ENCODE measurements around the gene BCL6.

BCL6 gene

DNA sequence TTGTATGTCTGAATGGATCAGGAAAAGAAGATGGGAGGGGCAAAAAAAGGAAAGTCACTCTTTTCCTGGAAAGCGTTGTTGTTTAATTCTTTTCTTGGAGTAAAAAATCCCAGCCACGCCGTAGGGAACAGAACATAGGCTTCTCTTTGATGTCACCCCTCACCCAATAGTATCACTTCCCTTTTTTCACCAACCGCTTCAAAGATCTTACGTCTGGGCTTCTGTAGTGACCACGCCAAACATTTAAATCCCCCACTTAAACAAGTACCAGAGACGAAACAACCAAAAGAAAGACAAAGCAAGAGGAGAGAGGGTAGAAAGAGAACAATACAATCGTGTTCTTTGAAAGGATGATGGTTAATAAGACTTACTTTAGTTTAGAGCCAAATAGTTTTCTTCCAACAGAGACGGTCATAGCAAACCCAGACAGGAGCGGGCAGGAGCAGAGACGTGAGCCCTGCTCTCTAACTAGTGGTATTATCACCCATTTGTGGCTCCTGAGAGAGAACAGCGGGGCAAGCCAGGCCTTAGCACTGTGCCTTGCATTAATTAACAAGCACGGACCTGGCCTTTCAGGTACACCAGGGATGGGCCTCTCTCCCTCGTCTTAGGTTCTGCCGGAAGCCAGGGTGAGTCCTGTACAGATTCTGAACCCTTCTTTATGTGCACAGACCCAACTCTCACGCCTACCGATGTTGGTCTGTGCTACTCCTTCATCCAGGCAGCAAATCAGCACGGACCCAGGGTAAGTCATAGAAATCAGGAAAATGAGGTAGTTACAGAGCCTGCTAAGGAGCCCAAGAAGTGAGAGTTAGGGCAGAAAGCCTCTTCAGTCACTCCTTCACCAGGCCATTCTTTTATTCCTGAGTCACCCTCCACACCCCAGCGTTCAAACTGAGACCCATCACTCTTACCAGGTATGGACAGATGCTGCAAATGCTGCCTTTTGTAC, 28.2 kb upstream of the BCL6 start:
- H3K9me3 ChIP-seq (ENCODE audit: control insufficient read depth, insufficient read depth, low read length) = no peaks in the 10 kb centered on the region
- no peaks in the 10 kb centered on the region for H3K36me3 ChIP-seq (ENCODE audit: insufficient read depth, low read length)
- peaks cover 13% of the 10 kb centered on the region; the same call in 1 of the 2 replicates for H3K4me1 ChIP-seq (ENCODE audit: insufficient read depth, low read length)
- H3K9ac ChIP-seq (ENCODE audit: low read depth, low read length) = no peak overlapping the region

DNA sequence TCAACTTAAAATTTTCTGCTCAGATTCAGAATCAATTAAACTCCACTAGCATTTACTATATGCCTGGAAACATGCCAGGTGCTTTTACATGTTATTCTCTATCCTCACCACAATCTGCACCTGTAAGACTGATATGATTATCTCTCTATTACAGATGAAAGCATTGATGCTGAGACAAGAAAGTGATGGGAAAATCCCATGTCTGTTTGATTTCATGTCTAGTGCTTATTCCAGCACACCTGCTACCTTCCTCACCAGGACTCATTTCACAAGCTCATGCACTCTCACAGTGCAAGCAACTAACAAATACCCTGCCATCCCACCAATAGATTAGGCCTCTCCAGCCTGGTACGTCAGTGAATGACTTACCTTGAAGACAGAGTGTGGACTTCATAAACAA, 25.0 kb upstream of the BCL6 start:
- H3K9ac ChIP-seq (ENCODE audit: low read depth, low read length) = no peak overlapping the region
- no peaks in the 10 kb centered on the region for H3K9me3 ChIP-seq (ENCODE audit: control insufficient read depth, insufficient read depth, low read length)
- peaks cover 13% of the 10 kb centered on the region; the same call in 1 of the 2 replicates for H3K4me1 ChIP-seq (ENCODE audit: insufficient read depth, low read length)
- H3K36me3 ChIP-seq (ENCODE audit: insufficient read depth, low read length) = no peaks in the 10 kb centered on the region

DNA sequence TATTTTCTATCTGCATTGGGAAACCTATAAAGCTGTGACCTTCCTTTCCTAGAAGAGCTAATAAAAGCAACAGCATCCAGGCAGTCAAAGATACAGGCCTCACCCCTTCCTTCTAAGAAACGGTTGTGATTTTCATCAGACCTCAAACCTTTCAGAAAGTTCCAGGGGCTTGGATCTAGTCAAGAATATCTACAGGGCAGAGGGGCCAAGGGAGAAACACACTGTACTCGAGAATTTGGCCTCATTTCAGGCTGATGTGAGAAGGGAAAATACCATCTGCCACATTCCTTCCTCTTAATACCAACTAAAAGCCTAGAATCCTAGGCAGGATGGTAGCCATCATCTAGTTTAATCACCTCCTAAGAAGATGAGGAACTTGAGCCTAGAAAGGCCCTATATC, 24.5 kb upstream of the BCL6 start:
- Histone ChIP-seq H3K4me1 (ENCODE audit: insufficient read depth, low read length) (peaks cover 16% of the 10 kb centered on the region), H3K9me3 (ENCODE audit: control insufficient read depth, insufficient read depth, low read length) (no peaks in the 10 kb centered on the region), H3K36me3 (ENCODE audit: insufficient read depth, low read length) (no peaks in the 10 kb centered on the region), H3K9ac (ENCODE audit: low read depth, low read length) (no peak overlapping the region)

DNA sequence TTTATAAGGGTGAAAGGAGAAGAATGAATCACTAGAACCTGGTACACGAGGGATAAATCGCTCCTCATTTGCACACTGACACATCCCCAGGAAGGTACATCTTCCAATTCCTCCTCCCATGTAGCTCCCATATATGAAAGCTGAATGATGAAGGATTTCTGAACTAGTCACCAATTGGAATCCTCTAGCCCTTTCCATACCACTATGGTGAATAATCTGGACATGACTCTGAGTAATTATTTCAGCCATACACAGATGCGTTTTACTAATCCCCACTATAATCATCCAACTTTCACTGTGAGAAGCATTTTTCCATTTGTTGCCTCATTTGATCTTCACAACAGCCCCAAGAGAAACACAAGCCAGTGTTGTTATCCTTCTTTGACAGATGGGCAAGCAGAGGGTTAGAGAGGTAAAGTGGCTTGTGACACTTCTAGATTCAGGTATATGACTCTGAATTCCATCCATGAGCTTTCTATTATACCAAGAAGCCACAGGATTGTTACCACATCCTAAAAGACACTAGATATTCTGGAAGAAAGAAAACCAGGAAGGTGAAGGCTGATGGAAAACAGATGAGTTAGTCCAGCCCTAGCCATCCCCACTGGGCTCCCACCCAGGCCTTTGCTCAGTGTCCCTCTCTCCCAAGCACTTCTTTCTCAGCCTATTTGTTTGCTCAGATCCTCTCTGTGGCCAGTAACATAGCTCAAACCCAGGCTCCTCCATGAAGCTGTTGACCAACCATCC, 22.2 kb upstream of the BCL6 start:
- Histone ChIP-seq H3K36me3 (ENCODE audit: insufficient read depth, low read length) (no peaks in the 10 kb centered on the region), H3K9me3 (ENCODE audit: control insufficient read depth, insufficient read depth, low read length) (no peaks in the 10 kb centered on the region), H3K4me1 (ENCODE audit: insufficient read depth, low read length) (peaks cover 17% of the 10 kb centered on the region), H3K9ac (ENCODE audit: low read depth, low read length) (no peak overlapping the region)

DNA sequence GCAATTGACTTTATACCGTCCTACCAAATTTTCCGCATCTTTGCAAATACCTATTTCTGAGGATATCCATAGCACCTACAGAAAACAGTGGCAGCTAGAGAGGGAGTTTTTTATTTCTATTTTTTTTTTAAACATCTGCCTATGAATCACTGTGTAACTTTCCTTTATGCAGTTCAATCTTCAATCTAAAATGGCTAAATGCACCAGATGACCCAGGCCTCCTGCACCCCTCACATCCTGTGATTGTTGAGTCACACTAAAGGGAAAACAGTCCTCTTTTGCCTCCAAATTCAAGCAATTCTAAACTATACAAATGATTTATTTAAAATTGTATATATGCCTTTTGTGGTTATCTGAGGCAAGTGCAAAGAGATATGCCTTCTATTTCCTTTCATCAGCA, 20.1 kb upstream of the BCL6 start:
- no peaks in the 10 kb centered on the region for H3K36me3 ChIP-seq (ENCODE audit: insufficient read depth, low read length)
- no peak overlapping the region for H3K9ac ChIP-seq (ENCODE audit: low read depth, low read length)
- no peaks in the 10 kb centered on the region for H3K9me3 ChIP-seq (ENCODE audit: control insufficient read depth, insufficient read depth, low read length)
- peaks cover 17% of the 10 kb centered on the region for H3K4me1 ChIP-seq (ENCODE audit: insufficient read depth, low read length)

DNA sequence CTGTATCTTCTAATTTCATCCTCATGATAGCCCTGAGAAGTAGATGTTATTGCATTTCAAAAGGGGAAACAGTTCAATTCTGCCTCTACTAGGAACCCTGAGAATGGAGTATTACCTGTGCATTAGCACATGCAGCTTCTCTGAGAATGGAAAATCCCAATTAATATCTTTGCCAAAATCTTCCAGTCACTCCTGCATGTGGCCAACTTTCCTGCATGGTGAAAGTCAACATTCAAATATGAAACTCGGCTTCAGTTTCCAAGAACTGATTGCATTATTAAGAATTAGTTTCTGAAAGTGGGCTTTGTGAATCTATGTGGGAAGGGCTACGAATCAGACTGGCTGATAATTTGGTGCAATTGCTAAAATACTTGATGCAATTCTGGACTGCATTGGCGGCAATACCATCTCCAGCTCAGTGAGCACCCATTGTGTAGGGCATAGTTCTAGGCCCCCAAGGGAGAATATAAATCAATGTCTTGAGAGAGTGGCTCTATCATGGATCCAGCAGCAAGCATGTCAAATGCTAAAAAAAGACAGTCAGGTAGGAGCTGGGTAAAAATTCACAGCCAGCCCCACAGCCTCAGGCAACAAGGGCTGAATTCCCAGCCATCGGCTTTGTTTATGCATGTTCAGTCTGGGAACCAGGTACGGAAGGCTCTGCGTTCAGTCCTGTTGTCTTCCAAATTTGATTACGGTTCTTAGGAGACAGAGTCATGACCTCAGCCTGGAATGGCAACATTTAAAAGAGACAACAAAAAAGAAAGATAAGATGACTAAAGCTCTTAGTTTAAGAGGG, 18.8 kb upstream of the BCL6 start:
- H3K36me3 ChIP-seq (ENCODE audit: insufficient read depth, low read length) = no peaks in the 10 kb centered on the region

DNA sequence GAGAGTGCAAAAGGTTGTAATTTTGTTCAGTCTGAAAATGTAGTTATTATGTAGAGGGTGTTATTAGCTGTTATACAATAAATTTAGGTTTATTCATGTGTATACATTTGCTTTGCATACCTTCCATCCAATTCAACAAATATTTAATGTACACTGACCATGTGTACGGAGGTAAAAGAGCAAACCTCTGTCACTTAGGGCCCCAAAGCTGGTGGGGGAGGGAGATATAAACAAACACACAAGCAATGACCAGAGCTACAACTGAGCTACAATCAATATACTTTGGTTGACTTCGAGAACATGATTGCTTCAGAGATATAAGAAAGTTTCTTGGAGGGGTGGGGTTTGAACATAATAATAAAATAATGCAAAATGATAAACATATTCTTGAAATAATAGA, 17.5 kb upstream of the BCL6 start:
- no peaks in the 10 kb centered on the region for H3K36me3 ChIP-seq (ENCODE audit: insufficient read depth, low read length)
- H3K9ac ChIP-seq (ENCODE audit: low read depth, low read length) = no peak overlapping the region
- peaks cover 17% of the 10 kb centered on the region for H3K4me1 ChIP-seq (ENCODE audit: insufficient read depth, low read length)
- no peaks in the 10 kb centered on the region for H3K9me3 ChIP-seq (ENCODE audit: control insufficient read depth, insufficient read depth, low read length)

More for the DNA sequence above, 18.8 kb upstream of the BCL6 start:
- Histone ChIP-seq H3K4me1 (ENCODE audit: insufficient read depth, low read length) (peaks cover 17% of the 10 kb centered on the region), H3K9ac (ENCODE audit: low read depth, low read length) (no peak overlapping the region), H3K9me3 (ENCODE audit: control insufficient read depth, insufficient read depth, low read length) (no peaks in the 10 kb centered on the region)

DNA sequence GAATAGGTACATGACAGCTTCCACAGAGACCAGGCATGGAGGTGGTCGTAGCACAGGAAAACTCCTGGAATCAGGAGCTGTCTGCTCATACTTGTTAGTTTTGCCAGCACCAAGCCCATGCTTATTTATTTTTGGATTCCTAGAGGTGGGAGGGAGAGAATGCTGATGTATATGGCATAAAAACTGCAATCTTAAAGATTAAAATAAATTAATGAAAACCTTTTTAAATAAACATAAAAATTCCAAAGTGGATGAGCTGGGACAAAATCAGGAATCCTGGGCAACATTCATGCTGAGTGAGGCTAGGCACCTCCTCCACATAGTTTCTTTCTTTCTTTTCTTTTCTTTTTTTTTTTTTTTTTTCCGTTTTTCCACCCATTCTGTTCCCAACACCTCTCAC, 14.3 kb upstream of the BCL6 start:
- Histone ChIP-seq H3K9me3 (ENCODE audit: control insufficient read depth, insufficient read depth, low read length) (no peaks in the 10 kb centered on the region), H3K9ac (ENCODE audit: low read depth, low read length) (no peak overlapping the region), H3K36me3 (ENCODE audit: insufficient read depth, low read length) (no peaks in the 10 kb centered on the region), H3K4me1 (ENCODE audit: insufficient read depth, low read length) (peaks cover 12% of the 10 kb centered on the region)

DNA sequence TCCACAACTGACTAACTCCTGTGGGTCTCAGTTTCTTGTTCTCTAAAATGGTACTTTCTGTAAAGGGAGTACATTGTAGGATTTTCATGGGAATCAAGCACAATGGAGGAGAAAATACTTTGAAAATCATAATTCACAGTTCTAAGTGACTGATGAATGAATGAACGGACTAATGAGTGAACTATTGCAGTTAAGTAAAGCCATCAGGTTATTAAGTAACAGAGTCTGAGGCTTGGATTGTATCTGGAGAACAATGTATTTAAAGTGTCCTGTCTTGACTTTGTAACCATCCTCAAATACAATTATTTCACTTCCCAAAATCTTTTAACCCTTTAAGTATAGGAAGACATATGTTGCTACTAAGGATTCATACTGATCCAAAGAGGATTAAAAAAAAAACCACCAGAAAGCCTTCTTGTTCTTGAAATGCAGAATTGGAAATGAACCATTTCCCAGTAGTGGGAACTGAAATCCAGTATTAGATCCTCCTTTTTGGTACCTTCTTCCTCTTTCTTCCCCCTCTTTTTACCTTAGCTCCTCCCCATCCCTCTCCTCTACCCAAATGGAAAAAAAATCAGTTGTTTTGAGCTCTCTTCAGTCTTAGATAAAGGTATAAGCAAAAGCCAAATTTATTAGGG, 13.2 kb upstream of the BCL6 start:
- Histone ChIP-seq H3K9ac (ENCODE audit: low read depth, low read length) (no peak overlapping the region), H3K36me3 (ENCODE audit: insufficient read depth, low read length) (no peaks in the 10 kb centered on the region), H3K4me1 (ENCODE audit: insufficient read depth, low read length) (peaks cover under 1% of the 10 kb centered on the region; the same call in 1 of the 2 replicates), H3K9me3 (ENCODE audit: control insufficient read depth, insufficient read depth, low read length) (no peaks in the 10 kb centered on the region)

DNA sequence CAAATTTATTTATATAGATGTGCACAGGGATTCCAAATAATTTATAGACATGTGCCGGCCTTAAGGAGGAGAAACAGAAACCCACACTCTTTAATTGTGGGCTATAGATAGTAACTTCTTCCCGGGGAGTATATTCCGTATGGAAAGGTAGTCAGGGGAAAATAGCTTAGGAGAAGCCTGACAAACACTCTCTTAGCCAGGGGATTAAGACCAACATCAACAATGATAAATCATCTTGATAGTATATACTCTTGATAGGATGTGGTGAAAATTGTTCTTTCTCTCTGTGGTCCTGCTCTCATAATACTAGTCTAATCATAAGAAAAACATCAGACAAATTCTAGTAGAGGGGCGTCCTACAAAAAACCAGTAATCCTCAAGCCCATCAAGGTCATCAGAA, 8.2 kb upstream of the BCL6 start:
- H3K4me1 ChIP-seq (ENCODE audit: insufficient read depth, low read length) = peaks cover 15% of the 10 kb centered on the region; the same call in 1 of the 2 replicates

DNA sequence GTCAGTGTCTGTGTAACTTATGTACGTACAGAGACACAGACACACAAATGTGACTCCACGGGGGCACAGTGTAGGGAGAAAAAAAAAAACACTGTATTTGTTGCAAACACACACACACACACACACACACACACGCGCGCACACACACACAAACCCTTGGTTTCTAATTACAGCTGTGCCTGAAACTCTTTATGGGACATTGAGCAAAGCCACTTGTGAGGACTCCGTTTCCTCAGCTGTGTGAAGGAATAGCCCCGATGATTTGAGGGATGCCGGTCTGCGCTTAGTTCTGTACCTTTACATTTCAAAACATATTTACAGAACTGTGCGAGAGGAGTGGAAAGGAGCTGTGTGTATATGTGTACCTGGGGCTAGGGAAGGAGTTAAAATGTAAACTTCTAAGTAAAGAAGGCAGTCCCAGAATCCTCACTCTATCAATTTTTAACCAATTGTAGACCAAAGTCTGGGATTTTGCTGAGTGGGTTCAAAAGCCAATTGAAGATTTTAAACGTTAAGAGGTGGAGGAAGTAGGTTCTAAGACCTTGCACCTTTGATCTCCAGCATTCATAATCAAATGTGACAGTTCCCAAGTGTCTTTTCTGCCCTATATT, 5.3 kb upstream of the BCL6 start:
- peak overlapping the region; percentile 54 for H3K9ac ChIP-seq (ENCODE audit: low read depth, low read length)
- H3K9me3 ChIP-seq (ENCODE audit: control insufficient read depth, insufficient read depth, low read length) = no peaks in the 10 kb centered on the region
- H3K4me1 ChIP-seq (ENCODE audit: insufficient read depth, low read length) = peaks cover 24% of the 10 kb centered on the region; the same call in 1 of the 2 replicates
- no peaks in the 10 kb centered on the region for H3K36me3 ChIP-seq (ENCODE audit: insufficient read depth, low read length)

More for the DNA sequence above, 8.2 kb upstream of the BCL6 start:
- no peaks in the 10 kb centered on the region for H3K9me3 ChIP-seq (ENCODE audit: control insufficient read depth, insufficient read depth, low read length)
- no peaks in the 10 kb centered on the region for H3K36me3 ChIP-seq (ENCODE audit: insufficient read depth, low read length)
- no peak overlapping the region for H3K9ac ChIP-seq (ENCODE audit: low read depth, low read length)

DNA sequence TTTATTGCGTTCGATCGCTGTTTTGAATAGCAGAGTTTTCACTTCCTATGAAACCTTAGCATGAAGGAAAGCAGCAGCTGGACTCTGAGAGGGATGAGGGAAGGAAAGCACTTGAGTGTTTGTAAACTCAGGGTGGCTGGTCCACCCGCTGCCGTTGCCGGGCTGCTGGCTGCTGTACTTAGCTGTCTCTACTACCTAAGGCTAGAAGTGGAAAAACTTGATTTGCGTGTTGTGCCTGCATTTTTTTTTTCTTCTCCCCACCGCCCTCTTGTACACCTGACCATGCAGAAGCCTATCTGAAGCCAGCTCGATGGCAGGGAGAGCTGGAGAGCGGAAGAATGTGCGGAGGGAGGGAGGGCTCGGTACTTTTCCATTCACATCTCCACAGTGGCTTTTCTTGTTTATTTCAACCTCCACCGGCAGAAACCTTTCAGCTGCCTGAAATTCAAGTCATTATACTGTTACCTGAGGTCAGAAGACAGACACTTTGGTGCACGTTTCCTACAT, 4.8 kb upstream of the BCL6 start:
- Histone ChIP-seq H3K36me3 (ENCODE audit: insufficient read depth, low read length) (no peaks in the 10 kb centered on the region), H3K9ac (ENCODE audit: low read depth, low read length) (peak overlapping the region; percentile 54), H3K4me1 (ENCODE audit: insufficient read depth, low read length) (peaks cover 24% of the 10 kb centered on the region; the same call in 1 of the 2 replicates), H3K9me3 (ENCODE audit: control insufficient read depth, insufficient read depth, low read length) (no peaks in the 10 kb centered on the region)

DNA sequence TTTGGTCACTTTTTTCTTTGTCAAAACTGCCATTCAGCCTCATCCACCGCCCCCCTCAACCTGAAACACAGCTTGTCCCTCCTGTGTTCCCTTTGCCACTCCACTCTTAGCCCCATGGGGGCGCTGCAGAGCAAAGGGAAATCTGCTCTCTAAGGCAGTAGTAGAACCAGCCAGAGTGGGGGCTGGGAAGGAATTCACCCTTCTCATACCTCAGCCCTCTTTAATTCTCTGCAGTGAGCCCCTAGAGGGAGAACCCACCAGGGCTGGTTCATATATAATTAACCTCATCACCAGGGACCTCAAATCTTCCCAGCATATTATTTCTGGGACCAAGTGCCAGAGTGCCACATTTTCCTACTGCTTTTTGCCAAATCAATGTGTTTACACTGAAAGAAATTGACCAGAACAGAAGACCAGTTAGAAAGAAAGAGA, 2.8 kb upstream of the BCL6 start:
- Histone ChIP-seq H3K9me3 (ENCODE audit: control insufficient read depth, insufficient read depth, low read length) (no peaks in the 10 kb centered on the region), H3K36me3 (ENCODE audit: insufficient read depth, low read length) (no peaks in the 10 kb centered on the region), H3K4me1 (ENCODE audit: insufficient read depth, low read length) (peaks cover 24% of the 10 kb centered on the region; the same call in 1 of the 2 replicates), H3K9ac (ENCODE audit: low read depth, low read length) (no peak overlapping the region)
